Left lobe of liver (tissue), 2 donors: ENCODE measurements around the gene C22orf31. TPM values are rescaled to one million over a fixed set of nuclear protein-coding genes. Genes with fewer than 3 reads are reported as not detected.

Source experiments
- ATAC-seq: fragments of 200-7000 bp; cut with Tn5 transposase; one replicate; pipeline ENCODE4 v1.9.1; 2020; ENCODE audit warnings: mild to moderate bottlenecking, moderate library complexity
- DNase-seq: peaks from one replicate; pipeline ENCODE4 v3.0.0-alpha.2; 2020; ENCODE audit warnings: low spot score
- total RNA-seq: library from RNA; stranded (reverse); gene quantifications from one replicate; pipeline ENCODE4 v1.2.1, GENCODE V29; 2021
- donor health status: DM: no; HTN: no; CAD: no; lungs with moderate emphysema.
- donor health status: DM: no; HTN: yes; CAD: no.

The C22orf31 gene
- total RNA-seq, 1 donor from 2014 or later: not detected

- DNase-seq: peak; percentile 55
- peak; percentile 68 for ATAC-seq
Measured at GRCh38 chr22:29081517-29082236, 20.0 kb upstream of the C22orf31 start.

- DNase-seq (peak; percentile 52), ATAC-seq (peak; percentile 58)
Measured at GRCh38 chr22:29080106-29080975, 18.7 kb upstream of the C22orf31 start.

- ATAC-seq: no peak
- DNase-seq: no peak
Measured at GRCh38 chr22:29079218-29079901, 17.7 kb upstream of the C22orf31 start.

GRCh38 chr22:29078869-29079207 is 17.2 kb upstream of the C22orf31 start:
- DNase-seq (no peak), ATAC-seq (no peak)

GRCh38 chr22:29078036-29078868 is 16.6 kb upstream of the C22orf31 start:
- no peak for ATAC-seq
- no peak for DNase-seq

GRCh38 chr22:29074276-29074772 is 12.7 kb upstream of the C22orf31 start:
- ATAC-seq: no peak

GRCh38 chr22:29073618-29074275 is 12.1 kb upstream of the C22orf31 start:
- ATAC-seq: peak; percentile 47
- peak; percentile 62 for DNase-seq

More at GRCh38 chr22:29074276-29074772, 12.7 kb upstream of the C22orf31 start:
- no peak for DNase-seq

- peak; percentile 58 for DNase-seq
- no peak for ATAC-seq
Measured at GRCh38 chr22:29072979-29073617, 11.5 kb upstream of the C22orf31 start, which contains the start of gene KREMEN1. Gene KREMEN1, plus strand, starts transcription at chr22:29073035. Its CDS starts 96 bp downstream, at chr22:29073131.

GRCh38 chr22:29072193-29072978 is 10.8 kb upstream of the C22orf31 start:
- peak; percentile 92 for ATAC-seq
- DNase-seq: peak; percentile 99

- ATAC-seq (peak; percentile 39), DNase-seq (peak; percentile 68)
Measured at GRCh38 chr22:29071261-29072045, 9.8 kb upstream of the C22orf31 start.

- DNase-seq: no peak
- no peak for ATAC-seq
Measured at GRCh38 chr22:29070490-29070889, 8.9 kb upstream of the C22orf31 start.

GRCh38 chr22:29069463-29069862 is 7.8 kb upstream of the C22orf31 start:
- no peak for DNase-seq
- ATAC-seq: no peak

- DNase-seq (no peak), ATAC-seq (no peak)
Measured at GRCh38 chr22:29065468-29066190, 4.0 kb upstream of the C22orf31 start.

- no peak for DNase-seq
- no peak for ATAC-seq
Measured at GRCh38 chr22:29062286-29062821, 723 bp upstream of the C22orf31 start.

- no peak for DNase-seq
- ATAC-seq: peak; percentile 47
Measured at GRCh38 chr22:29060931-29061330, 700 bp downstream of the C22orf31 start.

GRCh38 chr22:29060251-29060869 is 1.3 kb downstream of the C22orf31 start:
- DNase-seq (no peak), ATAC-seq (no peak)
